Prostate gland (tissue), 2 donors: ENCODE data around the gene NUP210L.
"Not testable (repeated sequence)": the region's sequence is repeated elsewhere in the genome, so short reads cannot be mapped to it uniquely, and the experiment has no call there.

ENCODE experiments used
- CTCF ChIP-seq, 4 experiments: fragments of 200-600 bp in 2 of 4; fragments of 450-650 bp in 2 of 4; sonication (generic) in 2 of 4; IDR thresholded peaks; 1 replicate in 3 of 4; 2 replicates in 1 of 4; pipeline ENCODE4 v1.5.1; 2016 to 2019; ENCODE audit warnings: antibody characterized with exemption in 4 of 4, mild to moderate bottlenecking in 2 of 4, moderate library complexity in 2 of 4
- POLR2A ChIP-seq: fragments of 450-650 bp; IDR thresholded peaks from one replicate; pipeline ENCODE4 v1.6.1; 2016; ENCODE audit warnings: antibody characterized with exemption, mild to moderate bottlenecking

GRCh38 chr1:153981735-153982134, 173.1 kb downstream of the NUP210L start:
- not testable (repeated sequence) for TF ChIP-seq CTCF (IDR thresholded peaks at IDR 0.05); POLR2A
